Astrocyte of the hippocampus (primary cell): ENCODE measurements around the gene WFDC5.
"Not testable (repeated sequence)": the region's sequence is repeated elsewhere in the genome, so short reads cannot be mapped to it uniquely, and the experiment has no call there.

Experiments used
- DNase-seq: peaks from one replicate; pipeline ENCODE4 v3.0.0; 2011; ENCODE audit warnings: low read depth, low spot score

WFDC5 gene, protein sequence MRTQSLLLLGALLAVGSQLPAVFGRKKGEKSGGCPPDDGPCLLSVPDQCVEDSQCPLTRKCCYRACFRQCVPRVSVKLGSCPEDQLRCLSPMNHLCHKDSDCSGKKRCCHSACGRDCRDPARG

DNA sequence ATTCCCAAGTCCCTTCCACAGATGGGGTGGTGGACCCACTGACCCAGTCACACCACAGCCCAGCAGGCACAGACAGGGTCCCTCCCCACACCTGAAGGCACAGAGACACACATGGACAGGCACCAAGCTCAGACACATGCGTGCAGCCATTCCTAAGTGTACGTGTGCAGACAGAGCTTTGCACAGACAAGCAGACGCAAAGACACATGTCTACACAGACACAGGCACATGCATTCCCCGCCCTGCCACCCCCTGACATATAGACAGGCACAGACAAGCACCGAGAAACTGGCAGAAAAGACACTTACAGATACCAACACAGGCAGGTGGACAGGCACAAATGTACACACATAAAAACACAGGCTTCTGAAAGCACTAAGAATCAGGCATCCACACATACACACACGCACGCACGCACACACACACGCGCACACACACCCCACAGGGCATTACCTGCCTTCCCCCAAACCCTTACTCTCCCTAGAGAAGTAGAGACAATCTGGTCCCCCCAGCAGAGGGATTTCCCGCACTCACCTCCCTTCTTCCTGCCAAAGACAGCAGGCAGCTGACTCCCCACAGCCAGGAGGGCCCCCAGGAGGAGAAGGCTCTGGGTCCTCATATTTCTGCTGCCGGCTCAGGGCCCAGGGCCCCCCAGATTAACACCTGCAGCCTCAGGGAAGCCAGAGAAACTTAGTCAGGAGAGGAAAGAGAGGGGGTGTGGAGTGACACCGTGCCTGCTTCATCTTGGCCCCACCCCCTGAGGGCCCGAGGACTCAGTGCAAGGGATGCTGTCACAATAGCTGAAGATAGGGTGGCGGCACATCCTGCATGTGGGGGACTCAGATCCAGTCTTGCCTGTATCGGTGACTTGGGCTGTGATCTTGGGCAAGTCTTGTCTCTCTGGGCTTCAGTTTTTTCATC, at the start of gene WFDC5:
TSS of gene WFDC5 (minus strand) at position 710 of the 921 bp plus-strand sequence. CDS start at position 619, 91 bp downstream.
- DNase-seq = no peak

GRCh38 chr20:45163083-45163803, 48.3 kb upstream of the WFDC5 start:
- DNase-seq = no peak

DNA sequence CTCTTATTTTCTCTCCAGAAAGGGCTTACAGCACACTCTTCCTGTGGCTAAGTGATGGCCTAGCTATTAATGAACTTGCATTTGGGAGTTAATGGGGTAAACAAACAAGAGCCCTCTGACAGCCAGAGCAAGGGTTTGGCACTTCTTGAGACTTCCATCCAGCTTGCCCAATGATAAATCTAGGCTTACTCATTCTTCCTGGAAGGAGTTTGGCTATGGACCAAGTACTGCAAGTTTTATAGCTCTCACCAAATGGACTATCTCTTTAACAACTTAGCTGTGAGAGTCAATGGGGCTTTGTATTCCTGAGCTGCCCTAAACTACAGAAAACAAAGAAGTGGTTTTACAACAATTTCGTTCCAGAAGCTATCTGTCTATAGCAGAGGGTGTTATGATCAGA, 43.0 kb upstream of the WFDC5 start:
- DNase-seq = peak; percentile 70

- DNase-seq = no peak
Measured at GRCh38 chr20:45156713-45157112, 41.7 kb upstream of the WFDC5 start.

DNA sequence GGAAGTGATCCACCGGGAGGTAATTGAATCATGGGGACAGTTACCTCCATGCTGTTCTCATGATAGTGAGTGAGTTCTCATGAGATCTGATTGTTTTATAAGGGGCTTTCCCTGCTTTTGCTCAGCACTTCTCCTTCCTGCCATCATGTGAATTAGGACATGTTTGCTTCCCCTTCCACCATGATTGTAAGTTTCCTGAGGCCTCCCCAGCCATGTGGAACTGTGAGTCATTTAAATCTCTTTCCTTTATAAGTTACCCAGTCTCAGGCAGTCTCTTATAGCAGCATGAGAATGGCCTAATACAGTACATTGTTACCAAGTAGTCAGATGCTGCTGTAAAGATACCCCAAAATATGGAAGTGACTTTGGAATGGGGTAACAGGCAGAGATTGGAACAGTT, 39.8 kb upstream of the WFDC5 start:
- DNase-seq = not testable (repeated sequence)

- DNase-seq = no peak
Measured at GRCh38 chr20:45154183-45154582, 39.2 kb upstream of the WFDC5 start.

DNA sequence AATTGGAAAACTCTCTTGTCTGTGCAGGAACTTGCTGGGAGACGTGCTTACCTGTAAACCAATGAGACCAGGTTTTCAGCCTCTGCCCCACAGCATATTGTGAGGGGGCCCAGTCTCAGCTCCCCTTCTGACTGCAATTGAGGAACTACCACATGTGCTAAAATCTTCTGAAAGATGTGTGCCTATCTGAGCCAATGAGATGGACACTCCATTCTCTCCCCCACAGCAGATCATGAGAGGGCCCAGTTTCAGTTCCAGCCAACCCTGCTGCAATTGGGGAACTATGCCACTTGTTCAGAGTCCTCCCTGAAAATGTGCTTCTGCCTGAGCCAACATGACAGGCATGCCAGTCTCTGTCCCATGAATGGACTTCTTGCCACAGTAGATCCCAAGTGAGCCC, 38.8 kb upstream of the WFDC5 start:
- no peak for DNase-seq

- peak; percentile 20 for DNase-seq
Measured at GRCh38 chr20:45153147-45153546, 38.2 kb upstream of the WFDC5 start.

DNA sequence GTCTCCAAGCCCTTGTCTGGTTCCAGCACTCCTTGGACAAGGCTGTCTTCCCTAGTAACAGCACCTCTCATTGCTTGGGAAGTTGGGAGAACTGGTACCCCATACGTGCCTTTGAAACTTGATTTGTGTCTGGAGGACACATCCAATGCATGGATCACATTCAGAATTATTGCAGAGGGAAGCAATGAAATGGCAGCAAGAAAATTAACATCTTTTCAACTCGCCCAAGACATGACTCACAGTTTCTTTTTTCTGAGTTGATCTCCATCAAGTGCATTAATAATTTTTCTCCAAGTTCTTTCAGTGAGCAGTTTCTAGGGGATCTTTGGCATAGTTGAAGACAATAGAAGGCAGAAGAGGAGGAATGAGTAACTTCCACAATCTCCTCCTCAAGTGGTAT, 37.4 kb upstream of the WFDC5 start:
- DNase-seq = no peak

DNA sequence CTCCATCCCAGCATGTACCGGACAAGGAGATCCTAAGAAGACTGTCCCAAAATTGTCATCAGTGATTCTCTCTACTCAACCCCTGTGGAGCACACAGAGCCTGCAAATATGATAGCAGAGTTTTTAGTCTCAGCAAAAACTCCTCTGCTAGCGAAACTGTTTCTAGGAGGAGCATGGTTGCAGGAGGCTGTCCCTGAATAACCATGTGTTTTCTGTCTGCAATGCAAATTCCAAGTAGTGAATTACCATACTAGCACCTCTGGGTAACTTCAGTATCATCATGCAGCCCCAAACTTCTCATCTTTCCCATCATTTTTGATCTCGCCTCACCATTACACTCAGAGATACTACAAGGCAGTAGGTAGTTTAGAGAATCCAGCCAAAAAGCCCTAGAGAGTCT, 34.1 kb upstream of the WFDC5 start:
- no peak for DNase-seq

DNA sequence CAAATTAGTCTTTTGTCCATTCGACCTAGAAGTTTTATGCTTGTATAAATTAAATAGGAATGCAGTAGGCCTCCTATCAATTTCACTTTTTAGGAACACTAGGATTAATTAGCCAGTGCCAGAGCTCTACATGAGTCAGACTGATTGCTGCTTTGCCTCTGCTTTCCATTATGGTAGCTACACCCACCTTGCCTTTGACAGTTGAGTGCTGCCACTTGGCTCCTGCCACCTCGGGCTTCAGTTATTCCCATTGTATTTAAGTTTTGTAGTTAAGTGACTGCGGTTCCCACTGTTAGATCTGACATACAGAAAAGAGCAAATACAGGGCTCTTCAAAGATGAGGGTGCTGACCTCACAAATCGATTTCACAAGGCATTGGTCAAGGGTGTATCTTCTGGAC, 25.9 kb upstream of the WFDC5 start:
- no peak for DNase-seq

GRCh38 chr20:45139733-45140375, 24.9 kb upstream of the WFDC5 start:
- DNase-seq = not testable (repeated sequence)

DNA sequence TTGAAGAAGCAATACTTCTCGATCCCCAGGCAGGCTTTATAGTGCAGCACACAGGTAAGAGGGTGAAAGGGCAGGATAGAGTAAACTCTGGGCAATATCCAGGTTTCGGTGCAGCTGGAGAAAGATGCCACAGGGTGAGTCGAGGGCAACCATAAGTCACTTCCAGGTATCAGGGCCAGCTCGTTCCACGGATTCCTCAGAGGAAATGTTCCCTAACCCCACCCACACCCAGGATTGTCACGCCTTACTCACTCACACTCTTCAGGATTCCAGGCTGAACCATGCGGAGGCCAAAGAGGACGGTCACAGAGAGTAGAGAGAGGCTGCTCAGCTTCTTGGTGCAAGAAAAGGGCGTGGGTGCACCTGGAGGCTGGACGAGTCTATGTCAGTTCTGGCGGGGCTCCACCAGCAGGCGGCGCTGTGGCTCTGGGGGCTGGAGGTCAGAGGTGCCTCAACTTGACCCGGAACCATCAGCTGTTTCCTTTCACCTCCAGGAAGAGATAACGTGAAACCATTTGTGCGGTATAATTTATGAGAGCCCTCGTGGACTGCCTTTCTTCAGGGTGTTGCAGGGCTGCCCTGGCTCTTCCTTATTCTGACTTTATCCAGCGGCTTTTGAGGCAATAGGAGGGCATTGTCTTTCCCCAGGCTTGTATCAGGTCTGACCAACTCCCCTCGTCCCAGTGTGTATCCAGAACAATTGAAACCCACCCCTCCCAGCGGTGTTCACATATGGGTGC, 23.8 kb upstream of the WFDC5 start:
- DNase-seq = no peak

DNA sequence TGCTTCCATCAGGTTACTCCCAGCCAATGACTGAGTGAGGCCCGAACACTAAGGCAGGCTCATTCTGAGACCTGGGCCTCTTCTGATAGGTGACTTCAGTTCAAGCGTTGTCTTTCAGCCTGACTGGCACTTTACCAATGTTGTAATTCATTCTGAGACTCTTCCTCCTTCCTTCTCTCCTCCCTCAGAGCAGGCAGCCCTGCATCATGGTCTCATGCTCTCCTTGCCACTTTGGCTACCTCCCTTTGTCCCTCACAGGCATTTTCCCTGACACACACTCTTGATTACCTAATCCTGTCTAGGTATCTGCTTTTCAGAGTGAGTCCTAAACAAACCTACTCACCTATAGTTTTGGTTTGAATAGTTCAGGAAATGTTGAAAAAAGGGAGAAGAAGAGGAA, 21.9 kb upstream of the WFDC5 start:
- DNase-seq = no peak

DNA sequence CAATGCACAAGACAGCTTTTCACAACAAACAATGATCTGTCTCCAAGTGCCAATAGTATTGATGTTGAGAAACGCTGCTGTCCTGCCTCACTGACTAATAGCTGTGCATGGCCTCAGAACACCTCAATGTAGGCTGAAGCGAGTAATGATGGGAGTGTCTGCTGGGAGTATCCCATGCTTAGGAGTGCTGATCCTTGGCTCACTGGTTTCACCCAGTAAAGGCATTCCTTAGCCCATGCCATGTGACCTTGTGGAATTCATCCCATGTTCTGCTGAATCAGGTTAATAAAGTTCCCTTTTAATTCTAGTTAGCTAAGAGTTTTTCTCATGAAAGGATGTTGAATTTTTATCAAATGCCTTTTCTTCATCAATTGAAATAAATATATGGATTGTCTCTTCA, 13.1 kb upstream of the WFDC5 start:
- no peak for DNase-seq

DNA sequence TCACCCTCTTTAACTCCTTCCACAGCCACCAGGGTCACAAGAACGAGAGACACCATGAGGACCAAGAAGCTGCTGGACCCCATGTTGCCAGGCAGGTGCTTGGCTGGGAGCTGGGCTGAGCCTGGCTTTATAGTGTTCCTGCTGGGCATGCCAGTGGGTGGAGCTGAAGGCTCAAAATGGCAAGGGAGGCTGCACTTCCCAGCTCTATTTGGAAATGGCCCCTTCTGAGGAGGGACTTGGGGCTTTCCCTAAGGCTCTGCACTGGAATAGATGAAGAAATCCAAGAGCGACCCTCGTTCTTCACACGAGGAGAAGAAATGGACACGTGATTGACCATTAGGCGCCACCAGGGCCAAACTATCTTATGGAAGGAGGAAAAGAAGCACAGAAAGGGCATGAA, 9.4 kb upstream of the WFDC5 start, which contains the start of gene WFDC12:
TSS of gene WFDC12 (minus strand) at position 101 of the 400 bp plus-strand sequence. CDS start at position 83, 18 bp downstream.
- DNase-seq = no peak

- no peak for DNase-seq
Measured at GRCh38 chr20:45121388-45121787, 6.4 kb upstream of the WFDC5 start.

- no peak for DNase-seq
Measured at GRCh38 chr20:45119556-45120266, 4.7 kb upstream of the WFDC5 start.

DNA sequence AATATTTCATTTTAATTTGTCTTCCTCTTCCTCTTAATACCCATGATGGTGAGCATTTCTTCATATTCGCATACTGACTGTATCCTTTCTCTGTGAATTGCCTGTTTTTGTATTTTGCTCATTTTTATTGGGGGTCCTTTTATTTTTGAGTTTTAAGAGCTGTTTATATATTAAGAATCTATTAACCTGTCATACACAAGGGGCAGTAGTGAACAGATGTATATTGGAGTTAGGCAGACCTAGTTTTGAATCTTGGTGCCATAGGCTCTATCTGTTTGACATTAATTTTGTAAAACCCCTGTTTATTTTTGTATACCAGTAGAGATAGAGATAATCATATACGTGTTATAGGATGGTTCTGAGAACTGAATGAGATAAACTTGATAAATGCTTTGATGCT, 3.1 kb upstream of the WFDC5 start:
- no peak for DNase-seq

- DNase-seq = no peak
Measured at GRCh38 chr20:45117581-45117980, 2.6 kb upstream of the WFDC5 start.

DNA sequence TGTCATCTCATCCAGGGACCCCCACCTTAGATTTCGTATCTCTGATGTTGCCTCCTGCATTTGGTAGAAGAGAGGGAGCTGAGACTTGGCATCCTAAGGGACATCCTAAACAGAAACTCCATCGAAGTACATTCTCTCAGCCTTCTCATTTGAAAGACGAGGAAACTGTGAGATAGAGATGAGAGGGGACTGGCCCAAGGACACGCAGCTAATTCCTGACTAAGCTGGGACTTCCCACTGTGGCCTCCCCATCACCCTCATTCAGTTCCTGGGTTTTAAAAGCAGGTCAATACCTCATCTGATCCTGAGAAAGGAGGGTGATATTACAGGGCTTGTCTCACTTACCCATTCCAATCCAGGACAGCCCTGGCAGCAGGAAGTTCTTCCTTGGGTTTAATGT, 855 bp upstream of the WFDC5 start:
- no peak for DNase-seq
